T-cell (primary cell): ENCODE data around the gene DNAI2. TPM values are rescaled to one million over a fixed set of nuclear protein-coding genes. Genes with fewer than 3 reads are reported as not detected.

Source experiments
- ATAC-seq, 4 experiments: fragments of 200-7000 bp in 3 of 4; fragments of 150-1000 bp in 1 of 4; cut with Tn5 transposase; replicated peaks in 1 of 4; 1 replicate in 3 of 4; 2 replicates in 1 of 4; pipeline ENCODE4 v1.10.0; 2021; ENCODE audit warnings: moderate library complexity in 3 of 4, mild to moderate bottlenecking in 2 of 4, moderate number of reproducible peaks in 1 of 4
- CTCF ChIA-PET, 2 donors: fragments of 300-600 bp; sonication (Branson Sonifier 250); formaldehyde crosslinking; loops; one replicate each; lab custom pipeline; 2022; ENCODE audit warnings: antibody characterized with exemption in 2 of 2; lab: Charles Lee
- POLR2A ChIA-PET, 2 donors: fragments of 300-600 bp; sonication (Branson Sonifier 250); formaldehyde crosslinking; loops; one replicate each; lab custom pipeline; 2022; ENCODE audit warnings: antibody characterized with exemption in 2 of 2; lab: Charles Lee
- DNase-seq, 35 experiments: peaks; one replicate each; pipeline versions ENCODE4 v3.0.0 to v3.0.0-alpha.2; 2013 to 2023
- H3K27ac ChIP-seq: one replicate; pipeline ENCODE4 v1.5.1; 2013; ENCODE audit warnings: low read length
- H3K27me3 ChIP-seq, 2 experiments: replicated peaks in 1 of 2; 1 replicate in 1 of 2; 2 replicates in 1 of 2; pipeline versions ENCODE4 v1.6.1 to v1.7.0; 2013; ENCODE audit warnings: low read length in 1 of 2, mixed read lengths in 1 of 2; ENCODE audit not compliant: control insufficient read depth in 2 of 2, insufficient read depth in 2 of 2; ENCODE audit errors: extremely low read depth in 1 of 2
- H3K36me3 ChIP-seq, 2 donors: 1 replicate in 1 of 2; 2 replicates in 1 of 2; pipeline versions ENCODE4 v1.6.1 to v1.7.0; 2013; ENCODE audit warnings: low read length in 1 of 2; ENCODE audit not compliant: control insufficient read depth in 2 of 2, insufficient read depth in 1 of 2; ENCODE audit errors: extremely low read depth in 1 of 2
- H3K4me1 ChIP-seq, 2 experiments: 1 replicate in 1 of 2; 2 replicates in 1 of 2; pipeline versions ENCODE4 v1.6.1 to v1.7.0; 2013; ENCODE audit warnings: low read length in 2 of 2, mixed read lengths in 1 of 2; ENCODE audit not compliant: insufficient read depth in 2 of 2, control insufficient read depth in 1 of 2; ENCODE audit errors: extremely low read depth in 1 of 2
- H3K4me3 ChIP-seq, 2 donors: 1 replicate in 1 of 2; 2 replicates in 1 of 2; pipeline versions ENCODE4 v1.5.1 to v1.7.0; 2013; ENCODE audit warnings: mild to moderate bottlenecking in 2 of 2, low read length in 1 of 2, moderate library complexity in 1 of 2; ENCODE audit not compliant: control insufficient read depth in 1 of 2; ENCODE audit errors: extremely low read depth in 1 of 2
- H3K9me3 ChIP-seq: 2 replicates; pipeline ENCODE4 v1.7.0; 2013
- H3K27ac Mint-ChIP-seq, 2 donors: one replicate each; pipeline ENCODE4 v1.8.0; 2020 to 2021; ENCODE audit warnings: mild to moderate bottlenecking in 2 of 2, mixed read lengths in 2 of 2
- H3K27me3 Mint-ChIP-seq, 2 donors: one replicate each; pipeline ENCODE4 v1.8.0; 2021 to 2022; ENCODE audit warnings: mixed read lengths in 2 of 2
- H3K36me3 Mint-ChIP-seq: one replicate; pipeline ENCODE4 v1.8.0; 2021; ENCODE audit warnings: mixed read lengths
- H3K4me1 Mint-ChIP-seq, 3 donors: one replicate each; pipeline ENCODE4 v1.8.0; 2020 to 2022; ENCODE audit warnings: mixed read lengths in 3 of 3, mild to moderate bottlenecking in 1 of 3
- H3K4me3 Mint-ChIP-seq, 3 donors: one replicate each; pipeline ENCODE4 v1.8.0; 2020 to 2022; ENCODE audit warnings: mild to moderate bottlenecking in 3 of 3, mixed read lengths in 3 of 3, moderate library complexity in 3 of 3
- H3K9me3 Mint-ChIP-seq, 3 donors: one replicate each; pipeline ENCODE4 v1.8.0; 2020 to 2022; ENCODE audit warnings: mixed read lengths in 3 of 3
- WGBS: methylation state at CpG from one replicate; pipeline ENCODE4 v1.1.5; 2013; ENCODE audit warnings: missing lambda C conversion rate; ENCODE audit not compliant: insufficient coverage; 5-methylcytosine and 5-hydroxymethylcytosine counted together
- total RNA-seq, 35 experiments: library from RNA in 6 of 35; stranded (reverse) in 6 of 35; fragments of 120-200 nt in 1 of 35; gene quantifications; one replicate each; pipeline versions ENCODE4 v1.2.1 to v1.2.4 and lab custom pipeline; 2013 to 2026

The DNAI2 gene
- total RNA-seq, 5 donors from 2014 or later (not counting 1 experiment from before 2014, with no cell fraction given), result 0.80 to 5.3 (median 1.7) TPM

DNA sequence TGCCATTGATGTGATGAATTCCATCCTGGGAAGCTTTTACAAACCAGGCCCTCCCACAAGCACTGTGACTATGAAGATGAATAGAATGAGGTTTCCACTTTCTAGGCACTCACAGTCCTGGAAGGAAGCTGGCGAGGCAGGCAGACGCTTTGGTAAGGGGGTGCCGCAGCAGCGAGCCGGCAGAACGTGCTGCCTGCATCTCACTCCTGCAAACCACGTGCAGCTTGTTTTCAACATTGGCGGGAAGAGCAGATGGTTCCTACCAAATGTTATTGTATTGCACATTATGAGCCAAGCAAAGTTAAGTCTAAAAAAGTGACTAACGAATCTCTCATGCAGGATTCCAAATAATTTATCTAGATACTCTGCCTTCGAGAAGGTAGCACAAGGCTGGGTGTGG lies 3.7 kb upstream of the DNAI2 start:
- Mint-ChIP-seq H3K4me1 (peaks cover 24 to 44% (median 28%) of the 10 kb centered on the region in 3 donors), H3K36me3 (no peaks in the 10 kb centered on the region), H3K4me3 (no peak overlapping the region), H3K27me3 (peaks cover 0 to 14% of the 10 kb centered on the region in 2 donors), H3K27ac (peak overlapping the region in 1 of 2 donors; percentile 5), H3K9me3 (no peaks in the 10 kb centered on the region)
- POLR2A ChIA-PET, result no interaction called here
- no peak for ATAC-seq
- CTCF ChIA-PET, result no interaction called here
- no peak for DNase-seq
- WGBS, result 83% methylated on average over 7 of the region's 10 CpGs
- Histone ChIP-seq H3K36me3 (no peaks in the 10 kb centered on the region), H3K9me3 (no peaks in the 10 kb centered on the region), H3K27me3 (peaks cover 0 to 15% of the 10 kb centered on the region in 2 experiments), H3K4me1 (peaks cover 6 to 31% of the 10 kb centered on the region in 2 experiments), H3K27ac (no peak overlapping the region), H3K4me3 (no peak overlapping the region)

- Mint-ChIP-seq H3K36me3 (no peaks in the 10 kb centered on the region), H3K27ac (no peak overlapping the region), H3K27me3 (peaks cover 0 to 14% of the 10 kb centered on the region in 2 donors), H3K4me1 (peaks cover 26 to 51% (median 32%) of the 10 kb centered on the region in 3 donors), H3K9me3 (no peaks in the 10 kb centered on the region), H3K4me3 (no peak overlapping the region)
- Histone ChIP-seq H3K4me3 (no peak overlapping the region), H3K9me3 (no peaks in the 10 kb centered on the region), H3K4me1 (peaks cover 6 to 40% of the 10 kb centered on the region in 2 experiments), H3K36me3 (no peaks in the 10 kb centered on the region), H3K27ac (no peak overlapping the region), H3K27me3 (peaks cover 0 to 15% of the 10 kb centered on the region in 2 experiments)
- ATAC-seq (no peak), DNase-seq (no peak)
- CTCF ChIA-PET, result no interaction called here
- 67% methylated on average over 1 of the region's 3 CpGs for WGBS
- POLR2A ChIA-PET, result no interaction called here
Observed at GRCh38 chr17:74271281-74271680, 2.8 kb upstream of the DNAI2 start.

- Mint-ChIP-seq H3K36me3 (no peaks in the 10 kb centered on the region), H3K4me3 (no peak overlapping the region), H3K9me3 (no peaks in the 10 kb centered on the region), H3K4me1 (peaks cover 26 to 57% (median 36%) of the 10 kb centered on the region in 3 donors), H3K27me3 (peaks cover 0 to 13% of the 10 kb centered on the region in 2 donors), H3K27ac (peak overlapping the region in 1 of 2 donors; percentile 67)
- ChIA-PET POLR2A (no interaction called here), CTCF (no interaction called here)
- Histone ChIP-seq H3K4me1 (peaks cover 6 to 42% of the 10 kb centered on the region in 2 experiments), H3K27me3 (peaks cover 0 to 15% of the 10 kb centered on the region in 2 experiments), H3K27ac (no peak overlapping the region), H3K9me3 (no peaks in the 10 kb centered on the region), H3K36me3 (no peaks in the 10 kb centered on the region), H3K4me3 (no peak overlapping the region)
- DNase-seq (no peak), ATAC-seq (no peak)
- WGBS, result 89% methylated on average over 3 of the region's 13 CpGs
Observed at GRCh38 chr17:74271901-74272561, 2.0 kb upstream of the DNAI2 start.

DNA sequence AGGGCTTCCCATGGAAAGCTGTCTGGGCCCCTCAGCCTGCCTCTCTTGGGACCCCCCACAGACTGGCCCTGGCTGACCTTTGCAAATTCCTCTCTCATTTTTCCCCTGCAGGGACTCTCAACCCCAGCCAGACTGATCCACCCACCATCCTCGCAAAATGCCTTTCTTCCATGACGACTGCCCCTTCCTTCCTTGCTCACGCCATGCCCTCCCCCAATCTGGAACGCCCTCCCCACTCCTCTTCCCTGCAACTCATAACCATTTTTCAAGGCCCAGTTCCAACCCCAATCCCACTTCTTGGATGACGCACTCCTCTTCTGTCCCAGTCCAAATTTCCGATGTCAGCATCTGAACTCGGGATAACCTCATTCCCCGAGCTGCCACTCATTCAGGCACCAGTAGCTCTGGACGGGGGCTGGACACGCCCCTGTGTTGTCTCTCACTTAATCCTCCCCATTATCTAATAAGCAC lies 1.3 kb upstream of the DNAI2 start:
- no peaks in the 10 kb centered on the region for H3K36me3 ChIP-seq
- Mint-ChIP-seq H3K36me3 (no peaks in the 10 kb centered on the region), H3K4me1 (peaks cover 24 to 52% (median 33%) of the 10 kb centered on the region in 3 donors), H3K4me3 (peak overlapping the region in 1 of 3 donors; percentile 78), H3K9me3 (no peaks in the 10 kb centered on the region), H3K27me3 (peaks cover 0 to 7% of the 10 kb centered on the region in 2 donors), H3K27ac (peak overlapping the region in 1 of 2 donors; percentile 65)
- DNase-seq (no peak), ATAC-seq (no peak)
- H3K4me3 ChIP-seq, result no peak overlapping the region
- WGBS, result 92% methylated on average over 7 of the region's 10 CpGs
- ChIA-PET POLR2A (no interaction called here), CTCF (no interaction called here)
- H3K27ac ChIP-seq, result no peak overlapping the region
- peaks cover 0 to 15% of the 10 kb centered on the region in 2 experiments for H3K27me3 ChIP-seq
- peaks cover 6 to 41% of the 10 kb centered on the region in 2 experiments for H3K4me1 ChIP-seq
- no peaks in the 10 kb centered on the region for H3K9me3 ChIP-seq

DNA sequence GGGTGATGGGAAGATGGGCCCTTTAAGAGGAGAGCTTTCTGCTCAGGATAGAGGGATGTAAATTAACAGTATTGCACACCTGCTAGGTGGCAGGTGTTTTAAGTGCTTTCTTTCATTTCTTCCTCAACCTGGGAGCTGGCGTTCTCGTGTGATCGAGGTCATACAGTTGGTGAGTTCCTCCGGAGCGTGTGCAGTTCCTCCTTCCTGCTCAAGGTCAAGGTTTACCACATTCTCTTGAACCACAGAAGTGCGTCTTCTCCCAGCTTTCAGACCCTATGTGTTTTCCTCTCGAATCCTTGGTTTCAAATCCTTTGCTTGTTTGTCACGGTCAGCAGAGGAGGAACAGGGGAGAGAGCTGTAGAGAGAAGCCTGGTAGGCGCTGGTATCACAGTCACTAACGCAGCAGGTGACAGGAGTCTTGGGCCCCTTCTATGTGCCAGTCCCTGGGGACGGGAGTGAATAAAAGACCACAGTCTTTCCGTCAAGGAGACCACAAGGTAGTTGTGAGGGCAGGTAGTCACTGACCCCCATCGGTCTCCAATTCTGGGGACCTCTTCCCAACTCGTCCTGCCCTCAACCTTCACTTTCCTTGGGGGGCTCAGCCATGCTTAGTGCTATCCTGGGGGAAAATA lies 791 bp downstream of the DNAI2 start:
- ATAC-seq (peak; percentile 34 to 45 (median 38)), DNase-seq (peak in 1 of 35 experiments; percentile 38)
- Mint-ChIP-seq H3K4me1 (peaks cover 23 to 48% (median 35%) of the 10 kb centered on the region in 3 donors), H3K9me3 (no peaks in the 10 kb centered on the region), H3K36me3 (no peaks in the 10 kb centered on the region), H3K4me3 (peak overlapping the region; percentile 67 to 81 (median 78)), H3K27ac (peak overlapping the region; percentile 79 to 88), H3K27me3 (peaks cover 0 to 6% of the 10 kb centered on the region in 2 donors)
- ChIA-PET POLR2A (no interaction called here), CTCF (no interaction called here)
- peak overlapping the region; percentile 62 for H3K27ac ChIP-seq
- peak overlapping the region in 1 of 2 donors; percentile 34 for H3K4me3 ChIP-seq
- peaks cover 0 to 10% of the 10 kb centered on the region in 2 experiments for H3K27me3 ChIP-seq
- 15% methylated on average over 8 of the region's 14 CpGs for WGBS
- no peaks in the 10 kb centered on the region for H3K9me3 ChIP-seq
- H3K4me1 ChIP-seq, result peaks cover 6 to 36% of the 10 kb centered on the region in 2 experiments
- no peaks in the 10 kb centered on the region for H3K36me3 ChIP-seq

- 100% methylated on average over 3 of the region's 12 CpGs for WGBS
- Mint-ChIP-seq H3K9me3 (no peaks in the 10 kb centered on the region), H3K27me3 (peaks cover 0 to 6% of the 10 kb centered on the region in 2 donors), H3K4me3 (no peak overlapping the region), H3K36me3 (no peaks in the 10 kb centered on the region), H3K4me1 (peaks cover 34 to 60% (median 43%) of the 10 kb centered on the region in 3 donors), H3K27ac (peak overlapping the region; percentile 70 to 83)
- Histone ChIP-seq H3K4me1 (peaks cover 6 to 48% of the 10 kb centered on the region in 2 experiments), H3K9me3 (no peaks in the 10 kb centered on the region), H3K27me3 (peaks cover 0 to 10% of the 10 kb centered on the region in 2 experiments), H3K36me3 (no peaks in the 10 kb centered on the region), H3K4me3 (no peak overlapping the region), H3K27ac (no peak overlapping the region)
- ChIA-PET CTCF (interaction anchor here in 1 of 2 donors (0.5 kb wide), 1 partner anchor 21 kb away, joined by 6 read pairs; no protein-coding TSS in a partner anchor), POLR2A (no interaction called here)
- no peak for DNase-seq
- ATAC-seq, result no peak
Observed at GRCh38 chr17:74276051-74276476, 2.0 kb downstream of the DNAI2 start.
